Femur (tissue), 1 donor: ENCODE data around the gene HOXB7.

ENCODE experiments used
- DNase-seq: peaks from one replicate; pipeline ENCODE4 v3.0.0-alpha.2; 2017

The HOXB7 gene

GRCh38 chr17:48593840-48594537 lies 16.8 kb downstream of the HOXB7 start:
- peak; percentile 86 for DNase-seq

DNA sequence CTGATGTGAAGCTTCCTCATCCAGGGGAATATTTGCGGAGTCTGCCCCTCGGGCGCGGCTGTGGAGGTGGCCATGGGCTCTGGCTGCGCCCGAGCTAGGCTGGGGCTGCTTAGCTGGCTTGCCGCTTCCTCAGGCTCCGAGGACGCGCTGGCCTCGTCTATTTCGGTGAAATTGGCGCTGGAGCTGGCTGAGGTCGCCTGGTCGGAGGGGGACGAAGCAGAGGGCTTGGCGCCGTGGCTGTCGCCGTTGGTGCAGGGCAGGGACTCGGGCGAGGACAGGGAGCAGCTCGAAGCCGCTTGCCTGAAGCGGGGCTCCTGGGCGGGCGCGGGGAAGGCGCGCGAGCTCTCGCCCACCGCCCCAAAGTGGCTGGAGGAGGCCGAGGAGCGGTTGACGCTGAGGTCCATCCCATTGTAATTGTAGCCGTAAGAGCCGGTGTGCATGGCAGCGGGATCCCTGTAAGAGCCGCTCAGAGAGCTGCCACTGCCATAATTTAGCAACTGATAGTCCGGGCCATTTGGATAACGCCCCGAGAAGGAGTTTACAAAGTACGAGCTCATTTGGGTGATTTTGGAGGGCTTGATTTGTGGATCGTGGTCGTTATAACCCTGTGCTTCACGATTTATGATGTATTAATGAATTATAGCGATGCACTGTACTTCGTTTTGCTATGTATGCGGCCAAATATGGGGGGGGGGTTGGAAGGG lies 17.5 kb downstream of the HOXB7 start, which contains the start of gene HOXB5:
TSS of gene HOXB5 (minus strand) at position 654 of the 704 bp plus-strand sequence. CDS start at position 557, 97 bp downstream.
- no peak for DNase-seq

DNA sequence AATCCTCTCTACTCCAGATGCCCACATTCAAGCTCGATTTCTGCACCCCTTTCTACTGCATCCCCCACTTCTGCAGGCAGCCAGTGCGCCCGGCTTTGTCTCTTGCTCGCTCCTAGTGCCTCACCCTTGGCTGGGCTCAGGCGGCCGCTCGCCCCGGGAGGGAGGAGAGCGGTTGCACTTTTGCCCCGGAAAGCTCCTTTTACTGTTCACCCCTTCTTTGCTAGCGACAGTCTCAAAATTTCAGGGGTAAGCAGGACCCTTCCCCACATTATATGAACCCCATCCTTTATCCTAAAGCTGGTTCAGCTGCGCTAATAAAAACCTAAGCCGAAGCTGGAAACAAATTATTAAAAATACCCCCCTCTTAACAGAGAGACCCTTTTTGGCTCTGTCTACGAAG lies 18.2 kb downstream of the HOXB7 start:
- no peak for DNase-seq

DNA sequence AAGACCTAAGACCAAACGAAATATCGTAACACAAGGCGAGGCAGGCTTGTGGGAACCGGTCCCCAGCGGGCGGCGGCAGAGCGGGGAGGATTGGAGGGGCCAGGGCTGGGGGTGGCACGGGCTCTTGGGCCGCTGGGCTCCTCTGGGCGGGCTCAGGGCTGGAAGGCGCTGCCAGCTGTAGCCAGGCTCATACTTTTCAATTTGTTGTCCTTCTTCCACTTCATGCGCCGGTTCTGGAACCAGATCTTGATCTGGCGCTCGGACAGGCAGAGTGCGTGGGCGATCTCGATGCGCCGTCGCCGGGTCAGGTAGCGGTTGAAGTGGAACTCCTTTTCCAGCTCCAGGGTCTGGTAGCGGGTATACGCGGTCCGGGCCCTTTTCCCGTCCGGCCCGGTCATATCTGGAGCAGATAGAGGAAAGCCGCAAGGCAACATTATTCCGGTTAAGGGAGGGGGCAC lies 18.7 kb downstream of the HOXB7 start:
- DNase-seq, result no peak

GRCh38 chr17:48591255-48592056 lies 19.4 kb downstream of the HOXB7 start:
- DNase-seq, result no peak

GRCh38 chr17:48590607-48591161 lies 20.1 kb downstream of the HOXB7 start:
- DNase-seq, result no peak

DNA sequence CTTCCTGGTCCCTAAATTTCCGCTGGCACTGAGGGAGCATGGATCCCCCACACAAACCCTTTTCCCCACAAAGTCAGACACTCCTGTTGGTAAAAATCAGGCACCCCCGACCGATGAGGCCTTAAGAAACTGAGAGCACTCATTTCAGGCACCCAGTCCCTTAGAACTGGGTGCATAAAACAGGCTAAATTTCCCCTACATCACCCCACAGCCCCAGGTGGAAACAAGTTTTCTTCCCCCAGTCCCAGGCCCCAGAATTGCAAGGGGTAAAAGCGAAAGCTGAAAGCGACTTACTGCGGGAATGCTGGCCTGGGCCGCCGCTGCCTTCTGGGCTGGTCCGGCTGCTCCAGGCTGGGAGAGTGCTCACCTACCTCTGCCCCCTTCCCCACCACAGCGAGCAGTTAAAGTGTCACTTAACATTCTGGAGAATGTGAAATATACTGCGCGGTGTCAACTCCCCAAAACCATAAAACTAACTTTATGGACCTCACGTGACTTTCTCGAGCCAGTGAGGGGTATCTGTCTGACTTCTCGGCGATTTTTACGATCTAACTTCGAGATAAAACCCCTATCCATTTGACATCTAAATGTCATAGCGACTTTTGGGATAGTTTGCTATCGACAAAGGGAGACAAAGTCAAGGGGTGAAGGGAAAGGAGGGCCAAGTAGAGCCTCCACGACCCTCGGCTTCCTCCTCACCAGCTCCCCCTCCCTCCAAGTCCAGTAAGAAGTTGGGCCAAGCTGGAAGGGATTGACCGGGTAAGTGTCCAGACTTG lies 20.8 kb downstream of the HOXB7 start, which contains the start of gene HOXB3:
TSS of gene HOXB3 (minus strand) at position 411 of the 776 bp plus-strand sequence. CDS start 37,767 bp downstream, outside the sequence.
- DNase-seq, result no peak

- DNase-seq, result no peak
Observed at GRCh38 chr17:48589060-48589830, 21.6 kb downstream of the HOXB7 start.

- DNase-seq, result no peak
Observed at GRCh38 chr17:48588528-48588927, 22.3 kb downstream of the HOXB7 start.

DNA sequence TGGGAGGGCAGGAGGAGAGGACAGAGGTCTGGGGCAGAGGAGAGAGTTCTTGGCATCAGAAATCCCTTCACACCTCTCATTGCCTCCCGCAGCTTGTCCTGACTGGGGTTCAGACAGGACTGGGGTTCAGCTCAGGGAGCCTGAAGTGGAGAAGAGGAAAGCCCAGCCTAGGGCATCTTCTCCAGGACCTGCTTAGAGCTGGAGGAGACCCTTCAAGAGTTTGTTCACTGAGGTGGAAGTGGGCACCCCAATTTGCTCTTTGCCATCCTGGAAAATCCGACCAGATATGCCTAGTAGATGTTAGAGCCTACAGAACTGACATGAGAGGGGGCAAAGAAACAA lies 22.8 kb downstream of the HOXB7 start:
- DNase-seq, result no peak

GRCh38 chr17:48587276-48588073 lies 23.3 kb downstream of the HOXB7 start:
- DNase-seq, result no peak

DNA sequence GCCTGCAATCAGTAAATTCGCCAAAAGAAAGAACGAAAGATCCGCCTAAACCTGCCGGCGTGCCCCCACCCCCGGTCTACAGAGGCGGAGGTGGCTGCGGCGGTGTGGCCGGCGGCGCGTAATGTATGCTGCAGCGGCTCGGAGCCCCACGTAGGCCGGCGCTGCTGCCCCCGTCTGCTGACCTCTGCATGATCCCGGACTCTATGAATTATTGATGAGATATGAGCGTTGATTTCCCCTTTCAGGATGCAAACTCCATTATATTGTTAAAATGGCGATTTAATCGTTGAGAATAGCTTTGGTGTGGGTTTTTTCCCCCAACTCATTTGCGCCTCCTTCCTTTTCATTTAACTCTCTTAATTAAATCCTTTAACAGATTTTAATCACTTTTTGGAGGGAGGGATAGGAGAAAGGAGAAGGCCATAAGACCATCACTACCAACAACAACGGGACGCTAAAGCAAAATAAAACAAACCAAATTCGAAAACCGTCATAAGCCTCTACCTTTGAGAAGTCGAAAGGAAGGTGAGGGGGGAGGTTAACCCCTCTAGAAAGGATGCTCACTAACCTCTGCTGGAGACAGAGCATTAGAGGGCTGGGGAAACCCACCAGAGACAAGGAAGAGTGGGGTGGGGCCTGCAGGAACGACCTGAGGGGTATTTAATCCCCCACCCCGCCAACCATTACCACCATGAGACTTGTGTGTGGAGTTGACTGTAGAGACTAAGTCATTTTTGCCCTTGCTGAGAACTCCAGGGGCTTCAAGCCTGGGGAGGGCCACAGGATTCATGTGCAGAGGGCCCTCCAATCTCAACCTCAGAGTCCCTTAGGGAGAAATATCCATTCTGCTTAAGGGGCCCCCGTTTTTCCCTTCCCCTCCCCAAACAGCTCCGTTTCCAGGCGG lies 24.2 kb downstream of the HOXB7 start:
- DNase-seq, result no peak

GRCh38 chr17:48584223-48584741 lies 26.5 kb downstream of the HOXB7 start:
- no peak for DNase-seq

- no peak for DNase-seq
Observed at GRCh38 chr17:48583708-48584222, 27.1 kb downstream of the HOXB7 start.

DNA sequence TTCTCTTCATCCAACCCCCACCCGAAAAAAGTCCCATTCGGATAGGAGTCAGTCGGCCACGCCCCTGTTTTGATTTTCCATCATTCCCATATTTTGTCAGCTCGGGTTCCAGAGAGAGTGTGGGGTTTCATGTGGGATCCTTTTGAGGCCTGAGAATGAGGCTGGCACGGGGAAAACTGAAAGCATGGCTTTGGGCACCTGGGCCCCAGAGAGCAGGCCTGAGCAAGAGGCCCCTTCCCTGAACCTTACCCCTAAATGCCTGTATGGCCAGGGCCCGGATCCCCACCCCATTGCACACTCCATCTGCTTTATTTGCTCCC lies 28.1 kb downstream of the HOXB7 start:
- no peak for DNase-seq

GRCh38 chr17:48579760-48580554 lies 30.9 kb downstream of the HOXB7 start:
- no peak for DNase-seq

DNA sequence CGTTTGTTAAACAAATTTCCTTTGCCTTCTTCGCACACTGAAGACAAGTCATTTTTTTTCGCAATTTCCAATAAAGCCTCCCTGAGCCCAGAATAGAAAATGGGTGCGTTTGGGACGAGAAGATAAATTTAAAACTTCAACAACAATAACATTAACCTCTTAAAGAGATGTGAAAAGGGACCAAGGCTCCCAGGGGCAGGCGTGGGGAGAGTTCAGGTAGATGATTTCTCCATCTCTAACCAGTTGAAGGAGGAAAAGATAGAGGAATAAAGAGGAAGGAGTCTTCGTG lies 31.4 kb downstream of the HOXB7 start:
- no peak for DNase-seq

DNA sequence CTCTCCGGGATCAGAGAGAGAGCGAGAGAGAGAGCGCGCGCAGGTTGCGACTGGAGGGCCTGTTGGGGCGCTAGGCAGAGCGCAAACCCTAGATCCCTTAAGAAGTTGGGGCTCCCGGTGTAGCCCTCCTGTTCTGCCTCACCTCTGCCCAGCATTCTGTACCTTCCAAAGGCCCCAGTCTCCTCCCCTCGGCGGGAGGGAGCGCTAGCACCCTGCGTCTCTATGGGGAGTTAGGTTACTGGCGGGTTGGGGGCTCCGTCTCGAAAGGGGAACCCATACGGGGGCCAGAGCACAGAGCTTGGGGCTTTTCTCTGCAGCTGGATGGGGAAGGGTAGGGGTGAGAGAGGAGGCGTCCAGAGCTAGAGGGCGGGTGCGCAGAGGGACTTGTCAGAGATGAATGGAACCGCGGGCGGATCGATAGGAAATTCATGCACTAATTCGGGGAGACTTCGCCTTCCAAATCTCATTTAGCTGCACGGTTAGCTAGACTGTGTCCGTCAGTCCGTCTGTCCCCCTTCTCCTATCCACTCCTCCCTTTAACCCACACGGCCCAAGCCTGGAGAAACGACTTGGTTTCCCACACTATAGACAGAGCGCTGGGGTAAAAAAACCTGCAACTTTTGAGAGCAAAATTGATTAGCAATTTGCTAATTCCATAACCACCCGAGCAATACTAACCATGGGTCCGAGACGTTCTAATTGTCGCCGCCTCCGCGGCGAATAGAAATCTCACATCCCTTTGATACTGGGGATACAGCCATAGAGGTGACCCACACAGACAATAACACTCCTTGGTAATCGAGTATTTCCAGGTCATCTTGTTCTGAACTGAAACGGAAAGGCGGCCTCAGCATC lies 32.0 kb downstream of the HOXB7 start:
- DNase-seq, result no peak
